HG02870 (cell line): ENCODE measurements around the gene B3GALT4.
A peak's percentile ranks its signal among the peaks of the same experiment; 100 is the strongest.

ENCODE experiments used
- ATAC-seq: cut with Tn5 transposase; IDR thresholded peaks from one replicate; pipeline ENCODE4 v1.9.1; 2021; ENCODE audit warnings: mild to moderate bottlenecking, moderate library complexity; ENCODE audit not compliant: unreplicated experiment

Gene B3GALT4

GRCh38 chr6:33313709-33314514 is 37.0 kb downstream of the B3GALT4 start, which contains the start of gene TAPBP:
Gene TAPBP (minus strand): TSS chr6:33314078. CDS start chr6:33314041, 37 bp downstream.
- ATAC-seq = peak; percentile 35

GRCh38 chr6:33314515-33314942 is 37.6 kb downstream of the B3GALT4 start:
- no peak for ATAC-seq

GRCh38 chr6:33314943-33315792 is 38.2 kb downstream of the B3GALT4 start:
- ATAC-seq = no peak

GRCh38 chr6:33315793-33316602 is 39.1 kb downstream of the B3GALT4 start:
- no peak for ATAC-seq

- ATAC-seq = no peak
Observed at GRCh38 chr6:33316603-33317418, 39.9 kb downstream of the B3GALT4 start.

- ATAC-seq = no peak
Observed at GRCh38 chr6:33317419-33317668, 40.4 kb downstream of the B3GALT4 start.

GRCh38 chr6:33317669-33318425 is 40.9 kb downstream of the B3GALT4 start, which contains the start of gene ZBTB22:
Gene ZBTB22 (minus strand): TSS chr6:33317744. CDS start chr6:33316916, 828 bp downstream.
- ATAC-seq = peak; percentile 48

GRCh38 chr6:33318426-33319073 is 41.6 kb downstream of the B3GALT4 start:
- ATAC-seq = no peak

- ATAC-seq = no peak
Observed at GRCh38 chr6:33319939-33320314, 43.0 kb downstream of the B3GALT4 start.

- ATAC-seq = no peak
Observed at GRCh38 chr6:33320315-33321181, 43.6 kb downstream of the B3GALT4 start.

GRCh38 chr6:33321227-33321626 is 44.3 kb downstream of the B3GALT4 start:
- no peak for ATAC-seq

- no peak for ATAC-seq
Observed at GRCh38 chr6:33323623-33323948, 46.7 kb downstream of the B3GALT4 start.

GRCh38 chr6:33324125-33324524 is 47.2 kb downstream of the B3GALT4 start:
- no peak for ATAC-seq
